ENCODE results near the gene OR6C2.
"Not testable (repeated sequence)": the region's sequence is repeated elsewhere in the genome, so short reads cannot be mapped to it uniquely, and the experiment has no call there.

GRCh38 chr12:55464926-55465325 lies 21.1 kb downstream of the OR6C2 start:
- not testable (repeated sequence) for TF ChIP-seq CTCF (conservative IDR thresholded peaks at IDR 0.05; ENCODE audit: low read length); EZH2phosphoT487 (IDR thresholded peaks at IDR 0.05; ENCODE audit: borderline replicate concordance)
